Gastrocnemius medialis (tissue), 4 donors: ENCODE data around the gene PHTF1.

Source experiments
- CTCF ChIP-seq, 5 experiments: fragments of 450-650 bp in 3 of 5; fragments of 200-600 bp in 2 of 5; sonication (generic) in 2 of 5; IDR thresholded peaks in 4 of 5; conservative IDR thresholded peaks in 1 of 5; 1 replicate in 4 of 5; 2 replicates in 1 of 5; pipeline ENCODE4 v1.5.1; 2016 to 2019; ENCODE audit warnings: antibody characterized with exemption in 5 of 5, mild to moderate bottlenecking in 3 of 5, moderate library complexity in 3 of 5
- POLR2A ChIP-seq, 2 donors: fragments of 450-650 bp; IDR thresholded peaks; one replicate each; pipeline ENCODE4 v1.6.1; 2017; ENCODE audit warnings: antibody characterized with exemption in 2 of 2, mild to moderate bottlenecking in 2 of 2, moderate library complexity in 2 of 2

- TF ChIP-seq CTCF (IDR thresholded peaks at IDR 0.05 in 4 of 5, conservative IDR thresholded peaks at IDR 0.05 in 1 of 5), result peak in 4 of 5 experiments; percentile 30 to 60 (median 52)
- no peak for TF ChIP-seq POLR2A (IDR thresholded peaks at IDR 0.05)
These were observed 81.8 kb downstream of the PHTF1 start for GRCh38 chr1:113677250-113678158.
